ENCODE data around the gene CD6. TPM values are rescaled to one million over a fixed set of nuclear protein-coding genes. Genes with fewer than 3 reads are reported as not detected.

The CD6 gene
- total and polyA plus RNA-seq, 9 donors: 0.42 to 3.4 (median 0.69) TPM

DNA sequence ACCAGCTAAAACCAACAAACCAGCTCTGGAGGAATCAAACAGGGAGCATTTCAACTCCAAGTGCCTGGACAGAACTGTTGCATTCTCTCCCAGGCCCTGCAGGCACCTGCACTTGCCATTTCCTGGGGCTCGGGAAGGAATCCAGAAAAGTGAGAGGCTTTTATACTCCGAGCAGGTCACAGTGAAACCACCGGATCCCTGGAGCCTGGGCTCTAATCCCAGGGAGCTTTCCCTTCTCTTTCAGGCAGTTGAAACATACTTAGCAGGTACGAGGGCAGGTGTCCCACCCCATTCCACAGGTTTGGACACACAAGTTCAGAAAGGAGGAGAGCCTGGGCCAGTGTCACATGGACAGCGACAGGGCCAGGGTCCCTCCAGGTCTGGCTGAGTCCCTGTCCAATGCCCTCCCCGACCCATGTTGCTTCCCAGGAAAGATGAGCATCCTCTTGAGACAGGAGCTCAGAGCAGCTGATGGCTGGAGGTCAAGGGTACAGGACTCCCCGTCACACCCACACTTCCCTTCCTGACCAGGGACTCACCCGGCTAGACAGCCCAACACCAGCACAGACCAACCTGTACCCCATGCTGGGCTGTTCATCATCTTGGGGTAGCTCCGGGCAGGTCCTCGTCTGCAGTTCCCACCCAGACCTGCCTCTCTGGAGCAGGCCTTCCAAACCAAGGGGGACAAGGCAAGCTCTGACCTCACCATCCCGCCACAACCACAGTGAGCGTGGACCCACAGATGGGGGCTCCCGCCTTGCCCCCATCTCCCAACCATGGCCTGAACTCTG is 80.9 kb downstream of the CD6 start:
- intact Hi-C loops (cut with DNase I): no loop called here
- Histone ChIP-seq H3K36me3 (no peaks in the 10 kb centered on the region), H3K4me3 (no peak overlapping the region), H3K27me3 (no peaks in the 10 kb centered on the region), H3K27ac (no peak overlapping the region), H3K9me3 (no peaks in the 10 kb centered on the region), H3K4me1 (ENCODE audit: insufficient read depth) (no peaks in the 10 kb centered on the region)
- no peak for DNase-seq
- TF ChIP-seq, protein P1, sequence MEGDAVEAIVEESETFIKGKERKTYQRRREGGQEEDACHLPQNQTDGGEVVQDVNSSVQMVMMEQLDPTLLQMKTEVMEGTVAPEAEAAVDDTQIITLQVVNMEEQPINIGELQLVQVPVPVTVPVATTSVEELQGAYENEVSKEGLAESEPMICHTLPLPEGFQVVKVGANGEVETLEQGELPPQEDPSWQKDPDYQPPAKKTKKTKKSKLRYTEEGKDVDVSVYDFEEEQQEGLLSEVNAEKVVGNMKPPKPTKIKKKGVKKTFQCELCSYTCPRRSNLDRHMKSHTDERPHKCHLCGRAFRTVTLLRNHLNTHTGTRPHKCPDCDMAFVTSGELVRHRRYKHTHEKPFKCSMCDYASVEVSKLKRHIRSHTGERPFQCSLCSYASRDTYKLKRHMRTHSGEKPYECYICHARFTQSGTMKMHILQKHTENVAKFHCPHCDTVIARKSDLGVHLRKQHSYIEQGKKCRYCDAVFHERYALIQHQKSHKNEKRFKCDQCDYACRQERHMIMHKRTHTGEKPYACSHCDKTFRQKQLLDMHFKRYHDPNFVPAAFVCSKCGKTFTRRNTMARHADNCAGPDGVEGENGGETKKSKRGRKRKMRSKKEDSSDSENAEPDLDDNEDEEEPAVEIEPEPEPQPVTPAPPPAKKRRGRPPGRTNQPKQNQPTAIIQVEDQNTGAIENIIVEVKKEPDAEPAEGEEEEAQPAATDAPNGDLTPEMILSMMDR (IDR thresholded peaks at IDR 0.05): no peak
- TF ChIP-seq POLR2A (IDR thresholded peaks at IDR 0.05) (no peak), EP300 (IDR thresholded peaks at IDR 0.05) (no peak)
- 88 to 94% (median 89%) methylated on average over 12 to 13 of the region's 13 CpGs for WGBS, 3 donors

DNA sequence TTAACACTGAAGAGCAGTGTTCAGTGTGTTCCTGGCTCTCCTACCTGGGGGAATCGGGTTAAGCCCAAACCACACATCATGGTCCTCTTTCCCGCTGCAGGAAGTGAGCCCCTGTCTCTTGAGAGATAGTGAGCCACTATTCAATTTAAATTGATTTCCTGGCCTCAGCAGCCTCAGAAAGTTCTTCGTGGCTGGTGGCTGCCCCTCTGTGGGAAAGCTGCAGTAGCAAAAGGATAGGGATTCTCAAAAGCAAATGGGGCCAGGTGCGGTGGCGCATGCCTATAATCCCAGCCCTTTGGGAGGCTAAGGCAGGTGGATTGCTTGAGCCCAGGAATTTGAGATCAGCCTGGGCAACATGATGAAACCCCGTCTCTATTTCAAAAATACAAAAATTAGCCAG is 81.7 kb downstream of the CD6 start:
- Histone ChIP-seq H3K9me3 (no peaks in the 10 kb centered on the region), H3K27me3 (no peaks in the 10 kb centered on the region), H3K4me1 (ENCODE audit: insufficient read depth) (no peaks in the 10 kb centered on the region), H3K36me3 (no peaks in the 10 kb centered on the region), H3K27ac (no peak overlapping the region), H3K4me3 (no peak overlapping the region)
- no peak for DNase-seq
- WGBS, 3 donors: 80 to 86% (median 85%) methylated on average over 6 of the region's 6 CpGs
- intact Hi-C loops (cut with DNase I): no loop called here
- TF ChIP-seq EP300 (IDR thresholded peaks at IDR 0.05) (no peak), POLR2A (IDR thresholded peaks at IDR 0.05) (no peak)
- TF ChIP-seq, protein P1 (IDR thresholded peaks at IDR 0.05): no peak

DNA sequence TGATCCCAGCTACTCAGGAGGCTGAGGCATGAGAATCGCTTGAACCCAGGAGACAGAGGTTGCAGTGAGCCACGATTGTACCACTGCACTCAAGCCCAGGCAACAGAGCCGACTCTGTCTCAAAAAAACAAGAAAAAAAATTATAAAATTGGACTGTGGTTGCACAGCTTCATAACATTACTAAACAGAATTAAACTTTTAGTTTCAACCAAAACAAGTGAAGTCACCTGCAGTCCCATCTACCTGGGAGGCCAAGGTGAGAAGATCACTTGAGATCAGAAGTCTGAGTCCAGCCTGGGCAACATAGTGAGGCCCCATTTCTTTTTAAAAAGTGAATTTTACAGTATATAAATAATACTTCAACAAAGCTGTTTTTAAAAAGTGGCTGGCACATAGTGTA is 83.0 kb downstream of the CD6 start:
- 84 to 86% (median 86%) methylated on average over 3 of the region's 3 CpGs for WGBS, 3 donors
- Histone ChIP-seq H3K4me1 (ENCODE audit: insufficient read depth) (no peaks in the 10 kb centered on the region), H3K9me3 (no peaks in the 10 kb centered on the region), H3K27ac (no peak overlapping the region), H3K4me3 (no peak overlapping the region), H3K36me3 (no peaks in the 10 kb centered on the region), H3K27me3 (no peaks in the 10 kb centered on the region)
- intact Hi-C loops (cut with DNase I): no loop called here
- TF ChIP-seq POLR2A (IDR thresholded peaks at IDR 0.05) (no peak), EP300 (IDR thresholded peaks at IDR 0.05) (no peak)
- TF ChIP-seq, protein P1 (IDR thresholded peaks at IDR 0.05): no peak
- no peak for DNase-seq

DNA sequence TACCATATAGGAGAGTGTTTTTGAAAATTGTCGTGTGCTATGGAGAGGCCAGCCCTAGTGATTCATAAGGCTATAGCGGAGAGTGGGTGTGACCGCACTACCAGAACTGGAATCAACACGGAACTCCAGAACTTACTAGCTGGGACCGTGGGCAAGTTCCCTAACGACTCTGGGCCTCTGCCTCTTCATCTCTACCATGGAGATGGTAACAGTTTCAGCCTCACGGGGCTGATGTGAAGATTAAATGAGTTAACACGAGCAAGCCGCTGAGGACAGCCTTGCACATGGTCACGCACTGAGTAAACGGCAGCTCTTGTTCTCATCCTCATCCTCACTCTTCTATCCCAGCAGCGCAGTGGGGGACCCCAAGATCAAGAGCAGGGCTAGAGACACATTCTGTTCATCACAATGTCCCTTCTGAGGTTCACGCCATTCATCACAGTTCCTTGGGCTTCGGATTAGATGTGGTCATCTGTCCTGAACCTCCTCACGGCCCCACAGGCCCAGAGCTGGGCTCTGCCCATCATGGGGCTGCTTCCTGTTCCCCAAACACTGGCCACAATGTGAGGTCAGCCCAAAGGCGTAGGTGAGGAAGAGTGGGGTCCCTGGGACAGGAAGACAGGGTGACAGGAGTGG is 83.6 kb downstream of the CD6 start:
- 87 to 90% (median 89%) methylated on average over 16 of the region's 16 CpGs for WGBS, 3 donors
- no peak for DNase-seq
- H3K36me3 ChIP-seq: no peaks in the 10 kb centered on the region
- TF ChIP-seq, protein P1 (IDR thresholded peaks at IDR 0.05): no peak
- TF ChIP-seq POLR2A (IDR thresholded peaks at IDR 0.05) (no peak), EP300 (IDR thresholded peaks at IDR 0.05) (no peak)
- H3K4me3 ChIP-seq: no peak overlapping the region
- no peaks in the 10 kb centered on the region for H3K9me3 ChIP-seq
- intact Hi-C loops (cut with DNase I): no loop called here
- no peak overlapping the region for H3K27ac ChIP-seq
- no peaks in the 10 kb centered on the region for H3K27me3 ChIP-seq
- H3K4me1 ChIP-seq (ENCODE audit: insufficient read depth): no peaks in the 10 kb centered on the region

All from ovary (tissue), 9 donors.